Adipocyte (in vitro differentiated cells): ENCODE data around the gene MON2.

Experiments used
- DNase-seq: peaks from one replicate; pipeline ENCODE4 v3.0.0-alpha.2; 2015; ENCODE audit warnings: low read depth
- H3K27me3 ChIP-seq: replicated peaks from 2 replicates; pipeline ENCODE4 v1.7.0; 2013; ENCODE audit warnings: mild to moderate bottlenecking, low read length, moderate library complexity; ENCODE audit not compliant: control insufficient read depth, insufficient read depth
- H3K36me3 ChIP-seq: 2 replicates; pipeline ENCODE4 v1.7.0; 2013; ENCODE audit warnings: low read length, mild to moderate bottlenecking, moderate library complexity; ENCODE audit not compliant: control insufficient read depth, insufficient read depth, severe bottlenecking
- H3K4me1 ChIP-seq: 2 replicates; pipeline ENCODE4 v1.7.0; 2013; ENCODE audit warnings: mild to moderate bottlenecking, low read length, moderate library complexity; ENCODE audit not compliant: control insufficient read depth, insufficient read depth
- H3K4me3 ChIP-seq: 2 replicates; pipeline ENCODE4 v1.7.0; 2013; ENCODE audit warnings: mild to moderate bottlenecking, low read length, moderate library complexity
- H3K9ac ChIP-seq: 2 replicates; pipeline ENCODE4 v1.7.0; 2013; ENCODE audit warnings: mild to moderate bottlenecking, low read length, moderate library complexity
- H3K9me3 ChIP-seq: 2 replicates; pipeline ENCODE4 v1.7.0; 2013; ENCODE audit warnings: mild to moderate bottlenecking, low read length, moderate library complexity; ENCODE audit not compliant: control insufficient read depth

The MON2 gene

DNA sequence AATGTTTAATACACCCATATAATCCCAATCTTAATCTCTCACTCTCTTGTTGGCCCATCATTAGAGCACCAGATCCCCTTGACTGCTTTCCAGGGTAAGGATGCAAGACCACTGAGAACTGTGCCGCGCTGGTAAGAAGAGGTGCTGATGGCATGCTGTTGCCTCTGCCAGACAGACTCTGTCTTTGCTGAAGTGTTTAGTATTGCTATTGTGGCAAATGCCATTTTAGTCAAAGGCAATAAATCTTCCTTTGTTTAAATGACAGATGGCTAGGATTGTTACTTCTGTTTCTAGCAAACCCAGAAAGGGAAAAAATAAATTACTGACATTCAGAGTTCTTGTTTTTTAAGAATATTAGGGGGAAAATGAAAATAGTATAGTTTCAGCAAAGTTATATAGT, 152.3 kb downstream of the MON2 start:
- no peak for DNase-seq

DNA sequence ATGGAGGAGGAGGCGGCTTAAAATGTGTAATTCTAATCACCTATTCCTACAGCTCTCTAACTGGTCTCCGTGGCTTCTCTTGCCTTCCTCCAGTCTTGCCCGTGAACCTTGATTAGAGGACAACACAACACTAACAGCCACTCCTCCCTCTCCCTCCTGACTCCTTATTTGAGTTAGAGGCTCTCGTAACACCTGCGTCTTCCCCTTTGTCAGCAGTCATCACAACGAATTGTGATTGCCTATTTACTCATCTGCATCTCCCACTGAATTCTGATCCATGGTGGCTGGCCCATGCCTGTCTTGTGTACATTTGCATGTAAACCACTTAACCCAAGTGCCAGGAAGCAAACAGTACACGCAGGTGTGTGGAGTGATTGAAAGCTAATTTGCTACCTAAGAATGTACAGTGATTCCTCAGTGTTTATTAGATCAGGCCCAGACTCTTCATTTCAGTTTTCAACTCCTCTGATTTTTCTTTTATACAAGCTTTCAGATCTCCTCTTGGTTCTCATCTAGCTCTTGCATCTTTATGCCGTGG, 154.5 kb downstream of the MON2 start:
- H3K4me1 ChIP-seq, result peaks cover 21% of the 10 kb centered on the region
- no peaks in the 10 kb centered on the region for H3K27me3 ChIP-seq
- H3K4me3 ChIP-seq, result no peak overlapping the region
- H3K9me3 ChIP-seq, result no peaks in the 10 kb centered on the region
- no peak overlapping the region for H3K9ac ChIP-seq
- peaks cover 4% of the 10 kb centered on the region for H3K36me3 ChIP-seq
- no peak for DNase-seq

More for the DNA sequence above, 152.3 kb downstream of the MON2 start:
- Histone ChIP-seq H3K4me3 (no peak overlapping the region), H3K9ac (no peak overlapping the region), H3K9me3 (no peaks in the 10 kb centered on the region), H3K36me3 (peaks cover 7% of the 10 kb centered on the region), H3K27me3 (no peaks in the 10 kb centered on the region), H3K4me1 (peaks cover 9% of the 10 kb centered on the region)

DNA sequence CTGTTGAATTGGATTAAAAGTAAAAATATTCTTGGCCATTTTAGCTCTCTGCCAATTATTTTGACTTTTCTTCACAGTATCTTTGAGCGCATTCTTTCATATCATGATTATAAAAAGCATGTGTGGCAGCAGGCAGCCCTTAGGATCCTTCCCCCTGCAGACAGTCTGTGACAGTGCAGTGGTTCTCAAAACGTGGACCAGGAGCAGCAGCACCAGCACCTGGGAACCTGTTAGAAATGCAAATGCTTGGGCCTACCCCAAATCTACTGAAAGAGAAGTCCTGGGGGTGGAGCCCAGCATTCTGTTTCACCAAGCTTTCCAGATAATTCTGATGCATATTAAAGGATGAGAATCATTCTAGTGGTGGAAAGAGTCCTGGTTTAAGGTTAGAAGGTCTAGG, 155.6 kb downstream of the MON2 start:
- DNase-seq, result no peak

DNA sequence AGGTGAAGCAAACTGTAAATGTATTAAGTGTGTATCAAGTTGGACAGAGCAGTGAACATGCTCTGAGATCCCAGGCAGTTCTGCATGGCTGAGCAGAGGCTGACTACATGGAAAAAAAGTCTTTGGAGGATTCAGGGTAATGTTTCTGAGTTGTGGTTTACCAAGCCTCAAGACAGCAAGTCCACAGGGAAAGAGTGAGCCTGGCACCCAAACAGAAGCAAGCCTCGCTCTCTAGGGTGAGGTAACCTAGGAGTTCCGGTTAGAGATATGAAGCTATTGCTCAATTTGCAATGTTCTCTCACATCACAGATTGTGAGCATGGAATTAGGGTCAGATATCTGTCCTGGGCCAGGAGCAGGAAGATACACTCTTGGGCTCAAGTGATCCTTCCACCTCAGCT, 158.6 kb downstream of the MON2 start:
- peak; percentile 49 for DNase-seq
- no peak overlapping the region for H3K4me3 ChIP-seq
- no peaks in the 10 kb centered on the region for H3K27me3 ChIP-seq
- H3K9ac ChIP-seq, result peak overlapping the region; percentile 33
- H3K9me3 ChIP-seq, result no peaks in the 10 kb centered on the region
- H3K4me1 ChIP-seq, result peaks cover 30% of the 10 kb centered on the region
- H3K36me3 ChIP-seq, result no peaks in the 10 kb centered on the region

More for the DNA sequence above, 155.6 kb downstream of the MON2 start:
- H3K9ac ChIP-seq, result no peak overlapping the region
- H3K27me3 ChIP-seq, result no peaks in the 10 kb centered on the region
- H3K4me3 ChIP-seq, result no peak overlapping the region
- peaks cover 21% of the 10 kb centered on the region for H3K4me1 ChIP-seq
- H3K9me3 ChIP-seq, result no peaks in the 10 kb centered on the region
- H3K36me3 ChIP-seq, result no peaks in the 10 kb centered on the region

DNA sequence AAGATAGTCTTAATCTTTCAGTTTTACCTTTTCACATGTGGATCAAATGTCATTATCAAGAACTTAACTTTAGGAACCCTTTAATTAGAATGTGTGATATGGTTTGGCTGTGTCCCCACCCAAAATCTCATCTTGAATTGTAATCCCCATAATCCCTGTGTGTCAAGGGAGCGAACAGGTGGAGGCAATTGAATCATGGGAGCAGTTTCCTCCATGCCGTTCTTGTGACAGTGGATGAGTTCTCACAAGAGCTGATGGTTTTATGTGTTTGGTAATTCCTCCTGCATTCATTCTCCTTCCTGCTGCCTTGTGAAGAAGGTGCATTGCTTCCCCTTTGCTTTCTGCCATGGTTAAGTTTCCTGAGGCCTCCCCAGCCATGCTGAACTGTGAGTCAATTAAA, 160.6 kb downstream of the MON2 start:
- Histone ChIP-seq H3K4me1 (peaks cover 43% of the 10 kb centered on the region), H3K27me3 (no peaks in the 10 kb centered on the region)
- DNase-seq, result no peak

DNA sequence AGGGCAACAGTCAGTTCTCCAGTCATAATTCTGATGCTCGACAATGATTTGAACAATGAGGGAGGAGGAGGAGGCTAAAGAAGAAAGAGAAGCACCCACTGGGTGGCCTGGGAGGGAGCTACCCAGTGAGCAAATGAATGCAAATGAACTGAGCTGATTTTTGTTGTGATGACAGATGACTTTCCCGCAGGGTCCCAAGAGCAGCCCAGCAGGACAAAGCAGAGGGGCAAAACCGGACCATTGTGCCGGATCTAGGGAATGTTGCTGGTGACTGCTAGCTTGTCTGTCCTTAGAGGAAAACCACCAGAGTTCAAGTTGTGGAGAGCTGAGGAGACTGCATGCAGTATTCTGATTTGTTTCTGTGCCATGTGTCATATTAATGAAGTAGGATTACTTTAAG, 162.8 kb downstream of the MON2 start:
- H3K4me1 ChIP-seq, result peaks cover 49% of the 10 kb centered on the region
- no peaks in the 10 kb centered on the region for H3K27me3 ChIP-seq
- no peak overlapping the region for H3K4me3 ChIP-seq
- no peaks in the 10 kb centered on the region for H3K9me3 ChIP-seq
- no peak for DNase-seq
- no peak overlapping the region for H3K9ac ChIP-seq
- no peaks in the 10 kb centered on the region for H3K36me3 ChIP-seq

More for the DNA sequence above, 160.6 kb downstream of the MON2 start:
- Histone ChIP-seq H3K9ac (no peak overlapping the region), H3K9me3 (no peaks in the 10 kb centered on the region), H3K36me3 (no peaks in the 10 kb centered on the region), H3K4me3 (no peak overlapping the region)

DNA sequence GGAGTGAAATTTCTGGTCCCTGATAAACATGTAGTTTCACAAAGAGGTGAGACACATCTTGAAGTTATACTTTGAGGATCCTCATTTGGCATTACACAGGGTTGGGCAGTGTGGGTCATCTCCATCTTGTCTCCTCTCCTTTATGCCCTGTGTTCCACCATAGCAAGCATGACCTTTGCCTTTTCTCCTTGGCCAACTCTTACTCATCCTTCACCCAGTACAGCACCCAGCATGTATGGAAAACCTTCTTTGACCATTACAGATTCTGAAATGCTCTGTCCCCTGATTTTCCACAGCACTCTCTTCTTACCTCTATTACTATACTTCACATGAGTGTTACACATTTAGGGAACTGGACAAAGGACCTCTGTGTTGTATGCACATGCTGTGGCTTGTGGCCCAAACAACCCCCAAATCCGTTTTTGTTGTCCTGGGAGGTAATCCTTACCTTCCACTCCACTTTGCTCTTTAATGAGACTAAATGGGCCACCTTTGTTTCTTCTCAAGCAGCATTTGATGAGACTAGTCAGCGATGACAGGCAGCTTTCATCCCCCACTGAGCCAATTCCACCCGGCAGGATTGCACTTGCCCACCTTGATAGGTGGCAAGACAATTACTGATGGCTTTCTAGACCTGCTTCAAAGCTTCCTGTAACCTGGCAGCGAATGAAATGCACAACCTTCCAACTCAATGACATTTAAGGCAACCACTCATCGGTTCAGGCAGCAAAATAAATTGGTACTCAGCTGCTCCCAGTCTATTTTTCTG, 163.5 kb downstream of the MON2 start:
- peak overlapping the region; percentile 67 for H3K4me3 ChIP-seq
- peak overlapping the region; percentile 84 for H3K9ac ChIP-seq
- DNase-seq, result no peak
- no peaks in the 10 kb centered on the region for H3K27me3 ChIP-seq
- no peaks in the 10 kb centered on the region for H3K9me3 ChIP-seq
- peaks cover 43% of the 10 kb centered on the region for H3K4me1 ChIP-seq
- no peaks in the 10 kb centered on the region for H3K36me3 ChIP-seq

DNA sequence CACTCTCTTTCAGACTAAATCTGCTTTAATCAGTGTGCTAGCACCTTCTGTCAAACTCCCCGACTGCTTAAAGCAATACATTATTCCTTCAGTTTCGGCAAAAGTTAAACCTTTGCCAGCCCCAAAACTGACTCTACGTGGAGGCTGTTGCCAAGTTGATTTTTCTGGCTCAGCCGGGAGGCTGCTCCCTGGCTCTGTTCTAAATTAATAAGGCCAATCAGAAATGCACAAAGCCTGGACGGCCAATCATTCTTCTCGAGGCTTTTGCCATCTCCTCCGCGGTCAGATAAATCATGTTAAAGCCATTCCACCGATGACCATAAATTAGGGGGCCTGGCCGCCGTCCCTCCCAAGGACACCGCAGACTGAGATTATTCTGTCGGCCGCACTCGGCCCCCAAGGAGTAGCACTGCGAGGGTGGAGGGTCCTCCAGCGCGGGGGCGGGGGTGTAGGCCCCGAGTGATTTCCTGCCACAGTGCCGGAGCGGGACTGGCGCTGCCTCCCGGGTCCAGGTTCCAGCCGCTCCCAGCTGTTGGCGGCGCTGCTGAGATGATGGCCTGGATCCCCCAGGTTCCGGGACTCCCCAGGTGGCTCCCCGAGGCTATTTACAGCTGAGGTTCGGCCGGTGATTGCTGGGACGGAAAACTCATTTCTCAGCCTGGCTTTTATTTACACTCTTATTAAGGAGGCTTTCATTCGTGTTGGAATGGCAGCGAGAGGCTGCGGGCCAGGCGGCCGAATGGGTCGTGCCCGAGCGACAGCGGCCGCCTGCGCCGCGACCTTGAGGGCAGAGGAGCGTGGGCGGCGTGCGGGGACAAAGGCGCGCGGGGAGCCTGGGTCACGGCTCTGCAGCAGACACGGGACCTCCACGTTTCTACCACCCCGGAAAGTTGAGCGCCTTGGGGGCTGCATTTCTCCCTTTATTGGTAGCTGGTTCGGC, 165.1 kb downstream of the MON2 start:
- H3K9me3 ChIP-seq, result no peaks in the 10 kb centered on the region
- DNase-seq, result peak; percentile 90
- no peaks in the 10 kb centered on the region for H3K36me3 ChIP-seq
- H3K4me3 ChIP-seq, result peak overlapping the region; percentile 67
- peak overlapping the region; percentile 84 for H3K9ac ChIP-seq
- peaks cover 50% of the 10 kb centered on the region for H3K4me1 ChIP-seq
- H3K27me3 ChIP-seq, result no peaks in the 10 kb centered on the region

DNA sequence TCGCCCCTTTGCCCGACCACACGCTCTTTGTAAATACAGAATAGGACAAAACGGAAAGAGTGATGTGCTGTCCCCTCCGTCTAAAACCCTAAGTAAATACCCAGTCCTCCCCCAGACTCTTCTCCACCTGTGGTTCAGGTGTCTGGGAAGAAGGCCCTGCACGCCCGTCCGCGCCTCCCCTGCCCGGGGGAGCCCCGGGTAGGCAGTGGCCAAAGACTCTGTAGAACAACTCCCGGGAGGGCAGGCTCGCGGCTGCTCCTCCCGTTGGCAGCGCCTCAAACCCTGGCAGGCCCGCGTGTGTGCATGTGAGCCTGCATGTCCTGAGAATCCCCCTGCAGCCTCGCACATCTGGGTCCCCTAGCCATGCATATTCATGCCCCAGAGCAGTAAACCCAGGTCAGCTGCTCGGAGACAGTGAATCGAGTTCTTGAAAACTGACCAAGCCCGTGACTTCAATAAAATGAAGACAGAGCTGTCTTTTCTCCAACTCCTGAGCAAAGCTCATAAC, 165.8 kb downstream of the MON2 start:
- peak overlapping the region; percentile 67 for H3K4me3 ChIP-seq
- H3K27me3 ChIP-seq, result no peaks in the 10 kb centered on the region
- H3K9ac ChIP-seq, result peak overlapping the region; percentile 84
- DNase-seq, result peak; percentile 14
- no peaks in the 10 kb centered on the region for H3K36me3 ChIP-seq
- H3K9me3 ChIP-seq, result no peaks in the 10 kb centered on the region
- H3K4me1 ChIP-seq, result peaks cover 50% of the 10 kb centered on the region

DNA sequence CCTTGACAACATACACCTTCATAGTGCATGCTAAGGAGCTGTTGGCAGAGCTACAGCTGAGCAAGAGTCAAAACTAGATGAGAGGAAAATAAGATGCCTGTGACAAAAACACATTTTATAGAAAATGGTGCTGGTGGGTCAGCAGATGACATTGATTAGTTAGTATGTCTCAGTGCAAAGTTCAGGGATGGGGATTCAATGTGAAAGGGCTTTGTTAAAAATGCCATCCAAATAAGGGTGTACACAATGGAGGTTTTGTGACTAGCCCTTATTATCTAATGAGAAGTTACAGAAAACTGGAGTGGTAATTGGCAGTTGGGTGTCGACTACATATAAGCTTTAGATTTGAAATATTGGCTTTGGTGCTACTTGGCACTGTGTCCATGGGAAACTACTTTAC, 169.0 kb downstream of the MON2 start:
- Histone ChIP-seq H3K27me3 (no peaks in the 10 kb centered on the region), H3K9me3 (no peaks in the 10 kb centered on the region), H3K36me3 (no peaks in the 10 kb centered on the region), H3K4me1 (peaks cover 37% of the 10 kb centered on the region), H3K4me3 (no peak overlapping the region), H3K9ac (peak overlapping the region; percentile 2)
- no peak for DNase-seq

DNA sequence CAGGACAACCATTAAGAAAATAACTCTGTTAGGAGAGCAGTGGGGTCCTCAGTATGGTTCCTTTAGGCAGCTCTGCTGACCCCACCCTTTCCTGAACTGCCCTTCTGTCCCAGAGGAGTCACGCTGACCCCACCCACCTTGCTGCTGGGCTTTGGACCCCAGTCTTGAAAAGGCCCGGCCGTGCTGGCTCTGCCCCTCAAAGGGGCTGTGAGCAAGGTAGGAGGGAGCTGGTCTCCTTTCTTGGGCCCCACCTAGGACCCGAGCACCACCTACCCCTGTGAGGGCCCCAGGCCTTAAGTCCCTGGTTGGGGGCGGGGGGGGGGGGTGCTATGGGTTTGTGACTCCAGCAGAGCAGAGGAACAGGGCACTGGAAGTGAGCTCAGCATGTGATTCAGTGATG, 171.1 kb downstream of the MON2 start:
- no peak for DNase-seq
- Histone ChIP-seq H3K9me3 (no peaks in the 10 kb centered on the region), H3K9ac (no peak overlapping the region), H3K36me3 (no peaks in the 10 kb centered on the region), H3K4me1 (peaks cover 32% of the 10 kb centered on the region), H3K4me3 (no peak overlapping the region), H3K27me3 (no peaks in the 10 kb centered on the region)
